Fibroblast of villous mesenchyme (primary cell): ENCODE data around the gene ADARB2. TPM values are rescaled to one million over a fixed set of nuclear protein-coding genes. Genes with fewer than 3 reads are reported as not detected.

ENCODE experiments used
- DNase-seq: peaks from one replicate; pipeline ENCODE4 v3.0.0-alpha.2; 2010; ENCODE audit warnings: low read depth
- H3K4me3 ChIP-seq: 2 replicates; pipeline ENCODE4 v1.5.1; 2011; ENCODE audit warnings: low read depth, mild to moderate bottlenecking, low read length
- total RNA-seq: library from RNA; depleted of rRNA; stranded (reverse); fragments of >200 nt; gene quantifications from 2 replicates; pipeline ENCODE4 v1.2.3, GENCODE V29; 2012
- TF ChIP-seq, protein P1 (sequence below): IDR thresholded peaks from 2 replicates; pipeline ENCODE4 v1.5.1; 2012; ENCODE audit warnings: low read depth, mild to moderate bottlenecking, low read length; ENCODE audit not compliant: insufficient read depth

ADARB2 gene
- total RNA-seq, 1 donor: not detected

DNA sequence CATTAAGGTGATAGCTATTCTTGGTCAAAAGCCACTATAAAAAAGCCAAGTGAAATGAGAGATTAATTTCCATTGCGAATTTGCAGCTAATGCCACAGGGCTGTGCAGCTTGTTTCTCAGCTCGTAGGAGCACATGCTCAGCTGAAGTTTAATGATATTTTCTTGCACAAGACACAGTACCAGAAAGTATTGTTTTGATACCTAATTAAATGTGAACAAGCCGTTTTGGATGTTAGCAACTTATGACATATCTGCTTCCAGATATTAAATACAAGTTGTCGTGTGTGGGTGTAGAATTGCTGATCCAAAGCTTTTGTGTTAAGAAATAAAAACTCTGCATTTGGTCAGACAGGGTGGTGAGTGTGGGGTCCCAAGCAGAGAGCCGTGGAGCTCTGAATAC is 47.2 kb downstream of the ADARB2 start:
- DNase-seq: no peak
- no peak overlapping the region for H3K4me3 ChIP-seq
- TF ChIP-seq, protein P1, sequence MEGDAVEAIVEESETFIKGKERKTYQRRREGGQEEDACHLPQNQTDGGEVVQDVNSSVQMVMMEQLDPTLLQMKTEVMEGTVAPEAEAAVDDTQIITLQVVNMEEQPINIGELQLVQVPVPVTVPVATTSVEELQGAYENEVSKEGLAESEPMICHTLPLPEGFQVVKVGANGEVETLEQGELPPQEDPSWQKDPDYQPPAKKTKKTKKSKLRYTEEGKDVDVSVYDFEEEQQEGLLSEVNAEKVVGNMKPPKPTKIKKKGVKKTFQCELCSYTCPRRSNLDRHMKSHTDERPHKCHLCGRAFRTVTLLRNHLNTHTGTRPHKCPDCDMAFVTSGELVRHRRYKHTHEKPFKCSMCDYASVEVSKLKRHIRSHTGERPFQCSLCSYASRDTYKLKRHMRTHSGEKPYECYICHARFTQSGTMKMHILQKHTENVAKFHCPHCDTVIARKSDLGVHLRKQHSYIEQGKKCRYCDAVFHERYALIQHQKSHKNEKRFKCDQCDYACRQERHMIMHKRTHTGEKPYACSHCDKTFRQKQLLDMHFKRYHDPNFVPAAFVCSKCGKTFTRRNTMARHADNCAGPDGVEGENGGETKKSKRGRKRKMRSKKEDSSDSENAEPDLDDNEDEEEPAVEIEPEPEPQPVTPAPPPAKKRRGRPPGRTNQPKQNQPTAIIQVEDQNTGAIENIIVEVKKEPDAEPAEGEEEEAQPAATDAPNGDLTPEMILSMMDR: no peak

DNA sequence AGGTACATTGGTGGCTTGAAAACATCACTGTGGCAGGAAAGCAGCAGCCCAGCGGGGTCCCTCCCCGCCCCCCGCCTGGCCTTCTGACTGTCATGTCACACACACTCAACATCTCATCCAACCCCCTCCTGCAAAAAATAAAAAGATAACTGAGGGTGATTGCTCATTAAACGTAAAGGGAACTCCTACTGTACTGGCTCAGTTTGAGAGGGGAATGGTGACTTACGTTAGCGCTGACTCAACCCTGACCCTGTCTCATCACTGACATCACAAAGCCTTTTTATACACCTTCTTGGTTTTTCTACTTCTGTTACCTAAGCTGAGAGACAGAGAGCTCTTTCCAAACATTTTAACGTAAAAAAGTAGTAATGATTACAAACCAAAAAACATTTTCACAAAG is 48.8 kb downstream of the ADARB2 start:
- H3K4me3 ChIP-seq: no peak overlapping the region
- no peak for DNase-seq
- TF ChIP-seq, protein P1: no peak

DNA sequence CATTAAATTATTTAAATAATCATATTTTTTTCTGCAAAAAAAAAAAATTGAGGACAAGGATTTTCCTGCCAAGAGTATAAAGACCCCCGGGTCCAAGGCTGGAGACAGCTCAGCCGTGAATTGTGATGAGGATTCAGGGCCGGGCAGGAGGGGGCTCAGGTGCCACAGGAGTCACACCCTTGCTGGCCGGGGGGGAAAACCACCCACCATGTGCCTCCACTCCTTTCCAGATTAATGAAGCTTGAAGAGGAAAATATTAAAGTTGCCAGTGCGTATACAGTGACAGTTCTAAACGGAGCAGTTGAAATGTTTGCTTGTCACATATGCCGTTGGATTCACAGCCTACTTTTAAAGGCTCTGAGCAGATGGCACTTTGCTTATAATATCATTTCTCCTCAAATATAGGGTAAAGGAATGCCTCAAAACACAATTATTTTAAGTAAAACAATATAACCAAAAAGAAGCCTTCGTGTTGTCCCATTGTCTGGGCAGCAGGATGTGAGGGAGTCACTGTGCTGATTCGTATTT is 49.6 kb downstream of the ADARB2 start:
- no peak overlapping the region for H3K4me3 ChIP-seq
- no peak for DNase-seq
- TF ChIP-seq, protein P1: no peak

DNA sequence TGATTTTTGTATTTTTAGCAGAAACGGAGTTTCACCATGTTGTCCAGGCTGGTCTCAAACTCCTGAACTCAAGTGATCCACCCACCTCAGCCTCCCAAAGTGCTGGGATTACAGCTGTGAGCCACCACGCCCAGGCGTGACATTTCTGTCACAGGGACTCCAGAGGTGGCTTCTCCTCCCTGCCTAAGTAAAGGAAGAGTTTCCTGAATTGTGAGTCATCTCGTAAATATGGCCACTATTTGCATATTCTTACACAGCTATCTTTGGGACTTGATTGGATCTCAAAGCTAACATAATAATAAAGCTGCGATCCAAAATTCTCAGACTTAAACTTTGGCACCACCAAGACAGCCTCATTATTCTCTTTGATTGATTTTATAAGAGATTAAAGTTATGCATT is 50.1 kb downstream of the ADARB2 start:
- TF ChIP-seq, protein P1: no peak
- no peak for DNase-seq
- no peak overlapping the region for H3K4me3 ChIP-seq

DNA sequence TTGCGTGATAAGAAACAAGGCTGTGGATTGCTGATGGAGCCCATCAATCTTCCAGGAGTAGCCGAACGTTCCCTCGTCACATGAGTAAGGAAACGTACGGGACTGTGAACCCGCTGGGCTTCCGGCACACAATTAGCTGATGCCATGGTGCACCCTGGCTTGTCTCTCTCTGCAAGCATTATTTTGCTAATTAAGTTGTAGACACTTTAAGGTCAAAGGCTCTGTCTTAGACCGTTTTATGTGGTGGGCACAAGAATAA is 50.9 kb downstream of the ADARB2 start:
- TF ChIP-seq, protein P1: no peak
- no peak for DNase-seq
- no peak overlapping the region for H3K4me3 ChIP-seq

DNA sequence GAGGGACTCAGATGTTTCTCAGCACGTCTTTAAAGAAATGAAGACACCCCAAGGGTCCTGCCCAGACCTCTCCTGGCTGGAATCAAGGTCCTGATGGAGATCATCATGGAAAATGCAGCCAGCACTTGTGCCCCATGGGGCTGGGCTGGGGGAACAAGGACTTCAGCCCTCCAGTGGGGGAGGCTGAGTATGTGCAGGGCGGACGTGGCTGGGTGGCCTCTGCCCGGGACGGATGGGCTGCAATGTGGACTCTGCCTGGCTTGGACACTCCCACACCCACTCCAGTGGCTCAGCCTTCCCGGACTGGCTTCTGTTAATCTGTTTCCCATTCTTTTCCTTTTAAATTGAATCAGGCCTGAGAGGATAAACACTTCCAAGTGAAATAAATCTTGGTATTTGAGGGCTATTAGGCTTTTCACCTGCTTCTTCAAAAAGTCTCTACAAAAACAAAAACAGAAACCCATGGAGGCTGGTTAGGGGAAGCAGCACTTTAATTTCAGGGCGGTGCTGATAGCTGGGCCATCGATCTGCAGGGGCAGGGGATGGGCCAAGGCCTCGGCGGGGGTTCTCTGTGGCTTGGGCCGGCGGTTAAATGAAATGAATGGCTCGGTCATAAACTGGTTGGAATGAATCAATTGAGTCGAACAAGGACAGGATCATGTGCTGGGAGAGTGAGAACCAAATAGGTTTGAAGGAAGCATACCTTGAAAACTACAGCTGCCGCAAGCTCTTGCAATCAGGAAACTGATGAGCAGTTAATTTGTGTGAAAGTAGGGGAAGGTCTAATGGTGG is 51.4 kb downstream of the ADARB2 start:
- no peak overlapping the region for H3K4me3 ChIP-seq
- DNase-seq: no peak
- TF ChIP-seq, protein P1: no peak

DNA sequence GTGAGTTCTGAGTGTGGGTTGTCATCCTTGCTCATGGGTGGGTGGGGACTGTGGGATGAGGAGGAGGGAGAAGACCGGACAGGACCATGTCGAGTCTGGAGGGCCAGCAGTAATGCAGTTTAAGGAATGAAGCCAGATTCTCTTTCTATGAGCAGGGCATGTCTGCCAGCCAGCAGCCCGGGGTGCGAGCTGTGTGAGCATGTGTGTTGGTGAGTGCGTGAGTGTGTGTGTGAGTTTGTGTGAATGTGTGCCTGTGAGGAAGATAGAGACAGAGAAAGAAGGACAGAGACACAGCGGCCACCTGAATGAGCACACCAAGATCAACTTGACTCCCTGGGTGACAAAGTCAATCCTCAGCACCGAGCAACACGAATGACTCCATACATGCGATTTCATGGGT is 52.3 kb downstream of the ADARB2 start:
- TF ChIP-seq, protein P1: no peak
- no peak for DNase-seq
- H3K4me3 ChIP-seq: no peak overlapping the region
